HG03469 (cell line): ENCODE measurements around the gene PGA4.
"Not testable (repeated sequence)": the region's sequence is repeated elsewhere in the genome, so short reads cannot be mapped to it uniquely, and the experiment has no call there.

Experiments
- ATAC-seq: cut with Tn5 transposase; IDR thresholded peaks from one replicate; pipeline ENCODE4 v1.9.1; 2021; ENCODE audit warnings: mild to moderate bottlenecking, moderate library complexity, moderate number of reproducible peaks; ENCODE audit not compliant: unreplicated experiment

The PGA4 gene

DNA sequence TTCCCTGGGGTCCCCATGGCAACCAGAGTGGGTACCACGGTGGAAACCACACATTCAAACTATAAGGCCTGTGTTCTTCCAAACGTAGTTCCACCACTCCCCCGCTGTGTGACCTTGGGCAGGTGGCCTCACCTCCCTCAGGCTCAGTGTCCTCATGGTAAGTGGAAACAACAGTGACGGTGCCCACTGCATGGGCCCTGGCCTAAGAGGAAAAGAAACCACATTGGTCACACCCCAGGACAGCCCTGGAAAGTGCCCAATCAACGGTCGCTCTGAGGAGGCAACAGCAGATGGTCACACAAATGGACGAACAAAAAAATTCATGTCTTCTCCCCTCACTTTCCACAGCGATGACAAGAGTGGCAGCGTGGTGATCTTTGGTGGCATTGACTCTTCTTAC lies 25.9 kb downstream of the PGA4 start:
- not testable (repeated sequence) for ATAC-seq

GRCh38 chr11:61249201-61249600 lies 27.1 kb downstream of the PGA4 start:
- ATAC-seq = not testable (repeated sequence)

DNA sequence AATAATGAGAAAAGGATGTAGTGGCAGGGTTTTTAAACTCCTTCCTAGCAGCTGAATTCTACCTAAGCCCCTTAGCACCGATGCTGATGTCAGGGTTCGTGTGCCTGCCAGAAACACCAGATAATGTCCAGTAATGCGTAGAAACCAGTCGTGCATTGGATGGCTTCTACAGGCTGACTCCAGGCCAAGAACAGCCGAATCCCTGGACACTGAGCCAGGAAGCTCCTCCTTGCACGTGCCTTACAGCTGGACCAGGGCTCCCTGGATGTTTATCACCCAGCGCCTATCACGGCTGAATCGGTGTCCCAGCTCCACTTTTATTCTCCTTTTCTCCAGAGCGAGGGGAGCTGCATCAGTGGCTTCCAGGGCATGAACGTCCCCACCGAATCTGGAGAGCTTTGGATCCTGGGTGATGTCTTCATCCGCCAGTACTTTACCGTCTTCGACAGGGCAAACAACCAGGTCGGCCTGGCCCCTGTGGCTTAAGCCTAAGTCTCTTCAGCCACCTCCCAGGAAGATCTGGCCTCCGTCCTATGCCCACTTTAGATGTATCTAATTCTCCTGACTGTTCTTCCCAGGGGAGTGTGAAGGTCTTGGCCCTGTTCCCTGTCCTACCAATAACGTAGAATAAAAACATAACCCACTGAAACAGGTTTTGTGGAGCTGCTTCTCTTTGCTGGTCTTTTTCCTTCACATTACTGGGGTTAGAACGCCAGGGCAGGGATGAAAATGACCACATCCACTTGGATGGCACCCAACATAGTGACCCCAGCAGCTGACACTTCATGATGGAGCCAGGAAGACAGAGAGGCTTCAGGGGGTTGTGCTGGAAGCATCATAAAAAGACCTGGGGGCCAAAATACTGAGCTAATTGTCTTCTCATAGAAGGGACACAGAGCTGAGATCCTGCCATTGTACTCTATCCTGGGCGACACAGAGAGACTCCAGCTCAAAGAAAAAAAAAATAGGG lies 28.9 kb downstream of the PGA4 start:
- not testable (repeated sequence) for ATAC-seq

GRCh38 chr11:61252332-61252731 lies 30.2 kb downstream of the PGA4 start:
- not testable (repeated sequence) for ATAC-seq

GRCh38 chr11:61254403-61255025 lies 32.4 kb downstream of the PGA4 start:
- ATAC-seq = no peak

GRCh38 chr11:61256710-61257482 lies 34.7 kb downstream of the PGA4 start:
- no peak for ATAC-seq

GRCh38 chr11:61258546-61258945 lies 36.4 kb downstream of the PGA4 start:
- no peak for ATAC-seq

GRCh38 chr11:61259363-61259762 lies 37.2 kb downstream of the PGA4 start:
- no peak for ATAC-seq

- no peak for ATAC-seq
Observed at GRCh38 chr11:61264371-61264770, 42.2 kb downstream of the PGA4 start.

- ATAC-seq = no peak
Observed at GRCh38 chr11:61264795-61265194, 42.6 kb downstream of the PGA4 start.

GRCh38 chr11:61265357-61265756 lies 43.2 kb downstream of the PGA4 start:
- no peak for ATAC-seq

DNA sequence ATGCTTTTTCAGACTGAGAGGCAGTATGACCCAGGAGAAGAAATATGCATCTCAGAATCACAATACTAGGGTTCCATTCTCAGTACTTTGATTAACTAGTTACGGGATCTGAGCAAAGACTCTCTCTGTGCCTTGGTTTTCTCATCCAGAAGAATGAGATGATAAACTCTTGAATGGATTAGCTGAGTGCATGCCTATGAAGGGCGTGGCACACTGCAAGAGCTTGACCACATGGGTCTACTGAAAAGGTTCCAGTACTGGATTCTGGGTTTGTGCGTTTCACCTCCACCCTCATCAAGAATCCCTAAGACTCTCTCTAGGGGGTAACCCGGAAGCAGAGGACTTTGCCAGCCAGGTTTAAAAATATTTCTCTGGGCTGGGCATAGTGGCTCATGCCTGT lies 44.5 kb downstream of the PGA4 start:
- ATAC-seq = no peak

GRCh38 chr11:61267437-61267841 lies 45.3 kb downstream of the PGA4 start:
- no peak for ATAC-seq

DNA sequence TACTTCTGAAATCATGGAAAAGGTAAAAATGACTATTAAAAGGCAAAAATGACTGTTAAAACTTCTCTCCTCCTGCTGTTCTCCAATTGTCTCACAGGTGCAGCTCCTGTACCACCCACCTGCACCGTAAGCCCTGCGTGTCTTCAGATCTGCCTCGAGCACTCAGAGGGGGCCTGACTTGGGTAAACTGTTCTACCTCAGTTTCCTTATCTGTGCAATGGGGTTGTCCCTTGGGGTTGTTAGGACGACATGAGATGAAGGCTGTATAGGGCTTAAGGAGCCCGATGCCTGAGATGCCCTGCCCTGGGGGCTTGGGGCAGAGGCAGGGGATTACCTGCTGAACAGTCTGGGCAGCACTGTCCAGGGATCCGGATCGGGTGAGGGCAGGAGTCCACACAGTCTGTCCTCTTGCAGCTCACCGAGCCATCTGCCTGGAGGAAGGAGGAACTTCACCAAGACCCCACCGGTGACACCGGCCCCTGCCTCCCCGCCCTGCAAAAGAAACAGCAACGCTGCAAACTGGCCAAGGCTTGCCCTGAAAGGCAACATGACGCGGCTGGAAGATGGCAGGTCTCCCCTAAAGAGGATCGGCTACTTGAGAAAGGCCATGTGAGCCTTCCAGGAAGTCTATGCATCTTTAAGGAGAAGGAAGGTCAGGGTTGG lies 46.6 kb downstream of the PGA4 start:
- ATAC-seq = no peak

- ATAC-seq = no peak
Observed at GRCh38 chr11:61270354-61271076, 48.4 kb downstream of the PGA4 start.

DNA sequence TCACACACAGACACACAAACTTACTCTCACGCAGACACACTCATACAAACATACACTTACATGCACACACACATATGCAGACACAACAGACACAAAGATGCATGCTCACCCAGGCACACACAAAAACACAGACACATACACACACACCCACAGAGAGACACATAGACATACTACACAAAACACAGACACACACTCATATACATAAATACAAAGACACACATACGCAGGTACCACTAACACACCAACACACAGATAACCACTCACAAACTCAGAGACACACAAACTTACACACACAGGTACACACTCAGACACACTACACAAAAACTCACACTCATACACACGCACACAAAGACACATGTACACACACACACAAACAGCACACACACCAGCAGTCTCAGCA lies 50.6 kb downstream of the PGA4 start:
- no peak for ATAC-seq

- ATAC-seq = no peak
Observed at GRCh38 chr11:61273178-61274078, 51.3 kb downstream of the PGA4 start.

- no peak for ATAC-seq
Observed at GRCh38 chr11:61274084-61274483, 51.9 kb downstream of the PGA4 start.

GRCh38 chr11:61275191-61275590 lies 53.0 kb downstream of the PGA4 start:
- no peak for ATAC-seq
